Mesenteric fat pad (tissue), 1 donor: Measurements from ENCODE around the gene ZCCHC2. TPM values are rescaled to one million over a fixed set of nuclear protein-coding genes. Genes with fewer than 3 reads are reported as not detected.

Source experiments
- DNase-seq: peaks from one replicate; pipeline ENCODE4 v3.0.0-alpha.2; 2020; ENCODE audit warnings: low spot score
- total RNA-seq: library from RNA; stranded (reverse); fragmentation: NEBNext Ultra II Directional; extraction: Animal tissue kit (Norgen Biotek cat#: 25700); gene quantifications from one replicate; pipeline ENCODE4 v1.2.1, GENCODE V29; 2021
- donor health status: DM: yes; HTN: yes; CAD: no.

The ZCCHC2 gene
- total RNA-seq, 1 donor from 2014 or later = 38.3 TPM

- DNase-seq = no peak
These were observed 14.4 kb downstream of the ZCCHC2 start for GRCh38 chr18:62537042-62537894.

- DNase-seq = no peak
These were observed 15.1 kb downstream of the ZCCHC2 start for GRCh38 chr18:62537946-62538345.

GRCh38 chr18:62538881-62539280 lies 16.1 kb downstream of the ZCCHC2 start:
- DNase-seq = no peak

- DNase-seq = no peak
These were observed 16.7 kb downstream of the ZCCHC2 start for GRCh38 chr18:62539284-62540165.

GRCh38 chr18:62543021-62543420 lies 20.2 kb downstream of the ZCCHC2 start:
- no peak for DNase-seq

- DNase-seq = no peak
These were observed 22.3 kb downstream of the ZCCHC2 start for GRCh38 chr18:62545098-62545497.

- DNase-seq = no peak
These were observed 26.9 kb downstream of the ZCCHC2 start for GRCh38 chr18:62549755-62550154.

- DNase-seq = no peak
These were observed 27.9 kb downstream of the ZCCHC2 start for GRCh38 chr18:62550746-62551145.

GRCh38 chr18:62551972-62552513 lies 29.2 kb downstream of the ZCCHC2 start:
- DNase-seq = no peak

- DNase-seq = no peak
These were observed 31.4 kb downstream of the ZCCHC2 start for GRCh38 chr18:62554061-62554815.

GRCh38 chr18:62555135-62555534 lies 32.3 kb downstream of the ZCCHC2 start:
- no peak for DNase-seq

GRCh38 chr18:62556397-62556796 lies 33.6 kb downstream of the ZCCHC2 start:
- DNase-seq = no peak

- DNase-seq = no peak
These were observed 35.3 kb downstream of the ZCCHC2 start for GRCh38 chr18:62558015-62558663.

GRCh38 chr18:62564044-62564443 lies 41.2 kb downstream of the ZCCHC2 start:
- DNase-seq = no peak

- no peak for DNase-seq
These were observed 43.4 kb downstream of the ZCCHC2 start for GRCh38 chr18:62566199-62566598.

- DNase-seq = no peak
These were observed 44.0 kb downstream of the ZCCHC2 start for GRCh38 chr18:62566818-62567217.

- DNase-seq = no peak
These were observed 46.3 kb downstream of the ZCCHC2 start for GRCh38 chr18:62569081-62569655.

GRCh38 chr18:62571037-62571436 lies 48.2 kb downstream of the ZCCHC2 start:
- DNase-seq = no peak

GRCh38 chr18:62571648-62572047 lies 48.8 kb downstream of the ZCCHC2 start:
- no peak for DNase-seq

GRCh38 chr18:62572456-62572855 lies 49.6 kb downstream of the ZCCHC2 start:
- no peak for DNase-seq
